Epithelial cell of proximal tubule (primary cell): ENCODE data around the gene DTX4. TPM values are rescaled to one million over a fixed set of nuclear protein-coding genes. Genes with fewer than 3 reads are reported as not detected.

Source experiments
- DNase-seq: peaks from one replicate; pipeline ENCODE4 v3.0.0-alpha.2; 2011; ENCODE audit warnings: low read depth
- H3K4me3 ChIP-seq: 2 replicates; pipeline ENCODE4 v1.5.1; 2011; ENCODE audit warnings: low read depth, mild to moderate bottlenecking, low read length
- CTCF ChIP-seq: conservative IDR thresholded peaks from 2 replicates; pipeline ENCODE4 v1.5.1; 2012; ENCODE audit warnings: low read depth, mild to moderate bottlenecking, low read length
- total RNA-seq: library from RNA; depleted of rRNA; stranded (reverse); fragments of >200 nt; gene quantifications from 2 replicates; pipeline ENCODE4 v1.2.3, GENCODE V29; 2015

The DTX4 gene
- total RNA-seq, 1 donor from 2014 or later: 3.0 TPM

- TF ChIP-seq CTCF: no peak
- H3K4me3 ChIP-seq: no peak overlapping the region
- DNase-seq: no peak
Observed at GRCh38 chr11:59225017-59225416, 53.1 kb downstream of the DTX4 start.

GRCh38 chr11:59226396-59226795 is 54.5 kb downstream of the DTX4 start:
- no peak for DNase-seq
- no peak for TF ChIP-seq CTCF
- no peak overlapping the region for H3K4me3 ChIP-seq

GRCh38 chr11:59240322-59240721 is 68.4 kb downstream of the DTX4 start:
- TF ChIP-seq CTCF: no peak
- no peak overlapping the region for H3K4me3 ChIP-seq
- DNase-seq: no peak

DNA sequence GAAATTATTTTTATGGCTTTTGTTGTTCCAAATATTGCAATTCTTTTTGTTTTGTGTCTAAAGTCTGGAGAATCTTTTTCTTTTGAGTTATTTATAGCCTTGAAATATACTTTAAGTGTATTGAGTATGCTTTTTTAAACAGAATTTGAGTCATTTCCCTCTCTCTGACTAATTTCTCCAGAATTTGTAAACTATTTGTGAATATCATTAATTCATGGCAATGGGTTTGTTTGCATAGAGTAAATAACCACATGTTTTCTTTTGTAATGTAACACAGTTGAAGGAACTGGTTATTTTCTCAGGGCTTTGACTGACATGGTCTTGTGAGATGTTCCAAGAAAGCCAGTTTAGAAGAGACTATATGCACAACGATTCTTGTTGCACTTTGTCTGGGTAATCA is 71.7 kb downstream of the DTX4 start:
- DNase-seq: no peak
- no peak overlapping the region for H3K4me3 ChIP-seq
- no peak for TF ChIP-seq CTCF

GRCh38 chr11:59247531-59248227 is 75.7 kb downstream of the DTX4 start:
- no peak for DNase-seq
- no peak for TF ChIP-seq CTCF
- no peak overlapping the region for H3K4me3 ChIP-seq

DNA sequence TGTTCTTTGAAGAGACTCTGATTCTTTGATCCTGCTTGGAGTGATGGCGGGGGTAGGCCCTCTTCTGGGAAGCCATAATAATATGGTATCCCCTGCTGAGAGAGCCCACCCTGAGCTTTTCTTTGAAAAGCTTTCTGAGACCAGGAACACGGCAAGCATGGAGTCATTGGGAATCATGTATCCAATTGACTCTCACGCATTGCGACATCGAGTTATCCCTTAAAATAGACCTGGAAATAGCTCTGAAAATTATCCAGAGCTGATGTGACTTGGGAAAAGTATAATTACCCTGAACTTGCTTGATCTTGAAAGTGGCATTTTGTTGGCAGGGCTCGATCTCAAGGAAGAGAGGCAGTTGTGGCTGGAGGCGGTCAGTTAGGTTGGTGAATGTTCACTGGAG is 77.6 kb downstream of the DTX4 start:
- no peak overlapping the region for H3K4me3 ChIP-seq
- no peak for DNase-seq
- no peak for TF ChIP-seq CTCF

DNA sequence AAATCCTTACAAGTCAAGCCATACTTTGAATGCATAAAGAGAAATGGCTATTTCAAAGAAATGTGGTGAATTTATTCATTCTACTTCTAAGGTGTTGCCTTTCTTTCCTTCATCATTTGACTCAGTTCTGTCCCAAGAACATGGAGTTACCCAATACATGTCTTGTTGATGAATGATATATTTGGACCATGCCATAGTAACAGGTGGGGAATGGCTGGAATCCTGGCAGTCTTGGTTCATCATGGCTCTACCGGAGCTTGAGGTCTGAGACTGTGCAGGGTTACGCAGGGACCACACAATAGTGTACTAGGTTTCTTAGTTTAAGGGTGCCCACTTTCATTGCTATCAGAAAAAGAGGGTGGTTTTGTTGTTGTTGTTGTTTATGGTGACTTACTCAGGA is 81.1 kb downstream of the DTX4 start:
- no peak for DNase-seq
- TF ChIP-seq CTCF: no peak
- no peak overlapping the region for H3K4me3 ChIP-seq
